Measurements from ENCODE around the gene CCDC39. TPM values are rescaled to one million over a fixed set of nuclear protein-coding genes. Genes with fewer than 3 reads are reported as not detected.

CCDC39 gene
- total and polyA plus RNA-seq, 2 of the 13 experiments (the other 11 are each of a cell fraction or from before 2014, with no cell fraction given), result not detected

DNA sequence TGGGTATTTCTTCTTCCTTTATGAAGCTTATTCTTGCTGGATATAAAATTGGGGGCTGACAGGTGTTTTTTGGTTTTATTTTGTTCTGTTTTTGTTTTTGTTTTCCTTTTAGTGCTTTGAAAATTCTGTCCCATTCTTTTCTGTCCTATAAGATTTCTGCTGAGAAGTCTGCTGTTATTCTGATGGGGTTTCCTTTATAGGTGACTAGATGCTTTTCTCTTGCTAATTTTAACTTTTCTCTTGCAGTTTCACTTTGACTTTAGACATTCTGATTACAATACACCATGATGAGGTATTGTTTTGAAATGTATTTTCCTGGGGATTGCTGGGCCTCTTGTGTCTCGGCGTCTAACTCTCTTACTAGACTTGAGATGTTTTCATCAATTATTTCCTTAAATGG, 54.6 kb downstream of the CCDC39 start:
- no peaks in the 10 kb centered on the region for H3K79me2 ChIP-seq (ENCODE audit: insufficient read depth, low read length)
- no peak overlapping the region for H3K4me2 ChIP-seq (ENCODE audit: low read depth, low read length)
- CTCF ChIA-PET (ENCODE audit: low intra/inter-chr PET ratio, low total read pairs), result no interaction called here
- no TSS peak for BruUV-seq (replicated peaks)
- H3K4me1 ChIP-seq (ENCODE audit: insufficient read depth, low read length), result no peaks in the 10 kb centered on the region
- H3K4me3 ChIP-seq (replicated peaks in 1 of 3; ENCODE audit: insufficient read depth in 1 of 3, low read depth in 2 of 3, low read length in 3 of 3), result no peak overlapping the region
- 98% methylated on average over 2 of the region's 2 CpGs for WGBS (ENCODE audit: low lambda C conversion rate)
- no peak overlapping the region for H3K9ac ChIP-seq (ENCODE audit: insufficient read depth, low read depth, low read length)
- in situ Hi-C loops (cut with HindIII; ENCODE audit: extremely low pct_ligation_motif_present, low pct_unique_long_range_greater_than_20kb), result loop anchor here (25.0 kb wide), 1 partner anchor 363 kb away; the partner anchor contains the start of gene DNAJC19
- H3K27me3 ChIP-seq (ENCODE audit: control insufficient read depth in 1 of 2, insufficient read depth in 2 of 2, low read length in 2 of 2), result no peaks in the 10 kb centered on the region
- no peak overlapping the region for H2AFZ ChIP-seq (ENCODE audit: low read length)
- no peaks in the 10 kb centered on the region for H3K36me3 ChIP-seq (replicated peaks in 1 of 2; ENCODE audit: control insufficient read depth in 1 of 2, insufficient read depth in 2 of 2, low read length in 2 of 2)
- intact Hi-C loops (cut with micrococcal nuclease; ENCODE audit: unreplicated experiment), result no loop called here
- no peaks in the 10 kb centered on the region for H4K20me1 ChIP-seq (ENCODE audit: insufficient read depth, low read length)
- H3K27ac ChIP-seq (ENCODE audit: extremely low read length, insufficient read depth, low read length), result no peak overlapping the region
- TF ChIP-seq SMAD9 (CRISPR knock-in tag; IDR thresholded peaks at IDR 0.05), result no peak
- TF ChIP-seq HOXD1 (CRISPR knock-in tag; IDR thresholded peaks at IDR 0.05), result no peak
- TF ChIP-seq ARNTL (CRISPR knock-in tag; IDR thresholded peaks at IDR 0.05), result no peak
- TF ChIP-seq PAWR (CRISPR knock-in tag; IDR thresholded peaks at IDR 0.05; ENCODE audit: borderline replicate concordance), result no peak
- TF ChIP-seq FOXO1 (CRISPR knock-in tag; IDR thresholded peaks at IDR 0.05), result no peak
- TF ChIP-seq SOX5 (CRISPR knock-in tag; IDR thresholded peaks at IDR 0.05; ENCODE audit: borderline replicate concordance), result no peak
- no peak for TF ChIP-seq AGO2 (optimal IDR thresholded peaks at IDR 0.05; ENCODE audit: low read depth, low read length)
- TF ChIP-seq KDM1A (CRISPR knock-in tag; IDR thresholded peaks at IDR 0.05), result no peak
- no peak for TF ChIP-seq DNMT1 (CRISPR knock-in tag; IDR thresholded peaks at IDR 0.05)
- TF ChIP-seq JUNB (CRISPR knock-in tag; IDR thresholded peaks at IDR 0.05; ENCODE audit: borderline replicate concordance), result no peak
- TF ChIP-seq, protein P1, sequence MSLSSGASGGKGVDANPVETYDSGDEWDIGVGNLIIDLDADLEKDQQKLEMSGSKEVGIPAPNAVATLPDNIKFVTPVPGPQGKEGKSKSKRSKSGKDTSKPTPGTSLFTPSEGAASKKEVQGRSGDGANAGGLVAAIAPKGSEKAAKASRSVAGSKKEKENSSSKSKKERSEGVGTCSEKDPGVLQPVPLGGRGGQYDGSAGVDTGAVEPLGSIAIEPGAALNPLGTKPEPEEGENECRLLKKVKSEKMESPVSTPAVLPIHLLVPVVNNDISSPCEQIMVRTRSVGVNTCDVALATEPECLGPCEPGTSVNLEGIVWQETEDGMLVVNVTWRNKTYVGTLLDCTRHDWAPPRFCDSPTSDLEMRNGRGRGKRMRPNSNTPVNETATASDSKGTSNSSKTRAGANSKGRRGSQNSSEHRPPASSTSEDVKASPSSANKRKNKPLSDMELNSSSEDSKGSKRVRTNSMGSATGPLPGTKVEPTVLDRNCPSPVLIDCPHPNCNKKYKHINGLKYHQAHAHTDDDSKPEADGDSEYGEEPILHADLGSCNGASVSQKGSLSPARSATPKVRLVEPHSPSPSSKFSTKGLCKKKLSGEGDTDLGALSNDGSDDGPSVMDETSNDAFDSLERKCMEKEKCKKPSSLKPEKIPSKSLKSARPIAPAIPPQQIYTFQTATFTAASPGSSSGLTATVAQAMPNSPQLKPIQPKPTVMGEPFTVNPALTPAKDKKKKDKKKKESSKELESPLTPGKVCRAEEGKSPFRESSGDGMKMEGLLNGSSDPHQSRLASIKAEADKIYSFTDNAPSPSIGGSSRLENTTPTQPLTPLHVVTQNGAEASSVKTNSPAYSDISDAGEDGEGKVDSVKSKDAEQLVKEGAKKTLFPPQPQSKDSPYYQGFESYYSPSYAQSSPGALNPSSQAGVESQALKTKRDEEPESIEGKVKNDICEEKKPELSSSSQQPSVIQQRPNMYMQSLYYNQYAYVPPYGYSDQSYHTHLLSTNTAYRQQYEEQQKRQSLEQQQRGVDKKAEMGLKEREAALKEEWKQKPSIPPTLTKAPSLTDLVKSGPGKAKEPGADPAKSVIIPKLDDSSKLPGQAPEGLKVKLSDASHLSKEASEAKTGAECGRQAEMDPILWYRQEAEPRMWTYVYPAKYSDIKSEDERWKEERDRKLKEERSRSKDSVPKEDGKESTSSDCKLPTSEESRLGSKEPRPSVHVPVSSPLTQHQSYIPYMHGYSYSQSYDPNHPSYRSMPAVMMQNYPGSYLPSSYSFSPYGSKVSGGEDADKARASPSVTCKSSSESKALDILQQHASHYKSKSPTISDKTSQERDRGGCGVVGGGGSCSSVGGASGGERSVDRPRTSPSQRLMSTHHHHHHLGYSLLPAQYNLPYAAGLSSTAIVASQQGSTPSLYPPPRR (CRISPR knock-in tag; IDR thresholded peaks at IDR 0.05; ENCODE audit: borderline replicate concordance), result no peak
- ATAC-seq, result no peak
- H3K9me3 ChIP-seq (ENCODE audit: low read length), result no peaks in the 10 kb centered on the region
- no peak for DNase-seq (ENCODE audit: low spot score)
- POLR2A ChIA-PET, result no interaction called here
- FAIRE-seq, result no peak

Data from HepG2 (cell line).